Non-pigmented ciliary epithelial cell (primary cell): ENCODE results near the gene DDX10.

ENCODE experiments used
- DNase-seq: peaks from one replicate; pipeline ENCODE4 v3.0.0-alpha.2; 2010; ENCODE audit warnings: low read depth

The DDX10 gene

GRCh38 chr11:108873310-108873709 is 208.4 kb downstream of the DDX10 start:
- no peak for DNase-seq

GRCh38 chr11:108873941-108874340 is 209.1 kb downstream of the DDX10 start:
- DNase-seq, result no peak

- DNase-seq, result no peak
Measured at GRCh38 chr11:108875134-108875533, 210.3 kb downstream of the DDX10 start.

GRCh38 chr11:108877178-108877577 is 212.3 kb downstream of the DDX10 start:
- no peak for DNase-seq

GRCh38 chr11:108880510-108880909 is 215.6 kb downstream of the DDX10 start:
- no peak for DNase-seq

- DNase-seq, result no peak
Measured at GRCh38 chr11:108881131-108881530, 216.3 kb downstream of the DDX10 start.

- DNase-seq, result no peak
Measured at GRCh38 chr11:108882211-108882831, 217.5 kb downstream of the DDX10 start.

GRCh38 chr11:108886005-108886659 is 221.3 kb downstream of the DDX10 start:
- no peak for DNase-seq

- no peak for DNase-seq
Measured at GRCh38 chr11:108886660-108887009, 221.8 kb downstream of the DDX10 start.

GRCh38 chr11:108887436-108888238 is 222.8 kb downstream of the DDX10 start:
- DNase-seq, result no peak

- no peak for DNase-seq
Measured at GRCh38 chr11:108890482-108891105, 225.7 kb downstream of the DDX10 start.

GRCh38 chr11:108891143-108891542 is 226.3 kb downstream of the DDX10 start:
- no peak for DNase-seq

GRCh38 chr11:108891909-108892511 is 227.1 kb downstream of the DDX10 start:
- DNase-seq, result no peak

GRCh38 chr11:108895579-108896480 is 231.0 kb downstream of the DDX10 start:
- DNase-seq, result no peak

- DNase-seq, result no peak
Measured at GRCh38 chr11:108897071-108897481, 232.2 kb downstream of the DDX10 start.

GRCh38 chr11:108897916-108898315 is 233.0 kb downstream of the DDX10 start:
- no peak for DNase-seq

- DNase-seq, result no peak
Measured at GRCh38 chr11:108901359-108901758, 236.5 kb downstream of the DDX10 start.

GRCh38 chr11:108902027-108902469 is 237.2 kb downstream of the DDX10 start:
- DNase-seq, result no peak

- no peak for DNase-seq
Measured at GRCh38 chr11:108904480-108904879, 239.6 kb downstream of the DDX10 start.

- no peak for DNase-seq
Measured at GRCh38 chr11:108906329-108906728, 241.5 kb downstream of the DDX10 start.

GRCh38 chr11:108906826-108907225 is 242.0 kb downstream of the DDX10 start:
- DNase-seq, result no peak
